Measurements from ENCODE around the gene SOD3.

The SOD3 gene

DNA sequence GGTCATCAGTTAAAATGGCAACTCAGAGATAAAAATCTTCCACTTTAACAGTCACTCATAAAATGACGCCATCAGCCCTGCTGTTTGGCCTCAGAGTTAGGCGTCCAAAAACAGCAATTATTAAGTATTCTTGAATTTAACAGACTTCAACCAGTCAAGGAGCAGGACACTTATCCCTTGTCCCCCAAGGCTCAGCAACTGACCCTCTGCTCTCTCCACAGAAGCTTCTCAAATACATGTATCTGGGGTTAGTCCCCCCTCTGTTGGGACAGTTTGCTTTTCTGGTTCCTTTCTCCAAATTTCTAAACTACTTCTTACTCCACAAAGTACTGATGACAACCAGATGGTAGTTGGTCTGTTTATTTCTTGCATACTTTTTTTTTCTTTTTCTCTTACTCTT is 54.4 kb downstream of the SOD3 start:
- no peak for TF ChIP-seq EZH2 (IDR thresholded peaks at IDR 0.05; ENCODE audit: borderline replicate concordance, low read length)
- TF ChIP-seq, protein P1, sequence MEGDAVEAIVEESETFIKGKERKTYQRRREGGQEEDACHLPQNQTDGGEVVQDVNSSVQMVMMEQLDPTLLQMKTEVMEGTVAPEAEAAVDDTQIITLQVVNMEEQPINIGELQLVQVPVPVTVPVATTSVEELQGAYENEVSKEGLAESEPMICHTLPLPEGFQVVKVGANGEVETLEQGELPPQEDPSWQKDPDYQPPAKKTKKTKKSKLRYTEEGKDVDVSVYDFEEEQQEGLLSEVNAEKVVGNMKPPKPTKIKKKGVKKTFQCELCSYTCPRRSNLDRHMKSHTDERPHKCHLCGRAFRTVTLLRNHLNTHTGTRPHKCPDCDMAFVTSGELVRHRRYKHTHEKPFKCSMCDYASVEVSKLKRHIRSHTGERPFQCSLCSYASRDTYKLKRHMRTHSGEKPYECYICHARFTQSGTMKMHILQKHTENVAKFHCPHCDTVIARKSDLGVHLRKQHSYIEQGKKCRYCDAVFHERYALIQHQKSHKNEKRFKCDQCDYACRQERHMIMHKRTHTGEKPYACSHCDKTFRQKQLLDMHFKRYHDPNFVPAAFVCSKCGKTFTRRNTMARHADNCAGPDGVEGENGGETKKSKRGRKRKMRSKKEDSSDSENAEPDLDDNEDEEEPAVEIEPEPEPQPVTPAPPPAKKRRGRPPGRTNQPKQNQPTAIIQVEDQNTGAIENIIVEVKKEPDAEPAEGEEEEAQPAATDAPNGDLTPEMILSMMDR (IDR thresholded peaks at IDR 0.05; ENCODE audit: low read length): no peak
- no peak overlapping the region for H3K27ac ChIP-seq (ENCODE audit: low read depth, low read length, poor library complexity, severe bottlenecking)
- no peaks in the 10 kb centered on the region for H3K9me2 ChIP-seq (ENCODE audit: low read depth, low read length)
- H3K9ac ChIP-seq (ENCODE audit: low read length): no peak overlapping the region
- H3K36me3 ChIP-seq (ENCODE audit: insufficient read depth, low read length): no peaks in the 10 kb centered on the region
- H4K20me1 ChIP-seq (ENCODE audit: insufficient read depth, low read length): no peaks in the 10 kb centered on the region
- H3K4me3 ChIP-seq (ENCODE audit: low read depth, low read length, poor library complexity, severe bottlenecking): no peak overlapping the region
- no peaks in the 10 kb centered on the region for H3K27me3 ChIP-seq (ENCODE audit: insufficient read depth, low read length)
- H3K79me2 ChIP-seq (ENCODE audit: insufficient read depth, low read length): no peaks in the 10 kb centered on the region
- no peaks in the 10 kb centered on the region for H3K4me1 ChIP-seq (ENCODE audit: insufficient read depth, low read length, severe bottlenecking)
- no peak overlapping the region for H2AFZ ChIP-seq (ENCODE audit: low read length)
- no peaks in the 10 kb centered on the region for H3K9me3 ChIP-seq (ENCODE audit: low read length)
- H3F3A ChIP-seq (ENCODE audit: insufficient read depth, low read length): no peaks in the 10 kb centered on the region
- H3K4me2 ChIP-seq (ENCODE audit: low read length): no peak overlapping the region

Measured in OCI-LY1 (cell line).